Fibroblast of lung (primary cell): ENCODE data around the gene ZNF124. TPM values are rescaled to one million over a fixed set of nuclear protein-coding genes. Genes with fewer than 3 reads are reported as not detected.

ENCODE experiments used
- DNase-seq, 2 donors: peaks; one replicate each; pipeline versions ENCODE4 v3.0.0 to v3.0.0-alpha.2; 2010; ENCODE audit warnings: low read depth in 2 of 2
- H2AFZ ChIP-seq: 2 replicates; pipeline ENCODE4 v1.5.1; 2012; ENCODE audit warnings: low read length, control low read depth, inconsistent platforms
- H3K27ac ChIP-seq: 2 replicates; pipeline ENCODE4 v1.5.1; 2011; ENCODE audit warnings: low read length, control low read depth; ENCODE audit not compliant: insufficient read depth
- H3K27me3 ChIP-seq: 2 replicates; pipeline ENCODE4 v1.5.1; 2011; ENCODE audit warnings: mild to moderate bottlenecking, low read length; ENCODE audit not compliant: control insufficient read depth, insufficient read depth
- H3K36me3 ChIP-seq: 2 replicates; pipeline ENCODE4 v1.5.1; 2011; ENCODE audit warnings: low read length; ENCODE audit not compliant: control insufficient read depth, insufficient read depth
- H3K4me1 ChIP-seq: 2 replicates; pipeline ENCODE4 v1.5.1; 2011; ENCODE audit warnings: low read length; ENCODE audit not compliant: control insufficient read depth, insufficient read depth; ENCODE audit errors: extremely low read depth
- H3K4me2 ChIP-seq: 2 replicates; pipeline ENCODE4 v1.5.1; 2011; ENCODE audit warnings: low read length, control low read depth; ENCODE audit not compliant: insufficient read depth; ENCODE audit errors: extremely low read depth
- H3K4me3 ChIP-seq, 4 experiments: fragments of 200-600 bp in 1 of 4; sonication (generic) in 1 of 4; replicated peaks in 1 of 4; 2 replicates each; pipeline ENCODE4 v1.5.1; 2011 to 2016; ENCODE audit warnings: low read length in 4 of 4, low read depth in 3 of 4, mild to moderate bottlenecking in 3 of 4, control low read depth in 2 of 4, inconsistent platforms in 1 of 4, mixed read lengths in 1 of 4; ENCODE audit not compliant: insufficient read depth in 1 of 4; ENCODE audit errors: control extremely low read depth in 1 of 4
- H3K79me2 ChIP-seq: 2 replicates; pipeline ENCODE4 v1.5.1; 2012; ENCODE audit warnings: mild to moderate bottlenecking, low read length, inconsistent platforms; ENCODE audit not compliant: control insufficient read depth, insufficient read depth
- H3K9ac ChIP-seq: 2 replicates; pipeline ENCODE4 v1.5.1; 2011; ENCODE audit warnings: mild to moderate bottlenecking, low read length, control low read depth; ENCODE audit not compliant: insufficient read depth
- H3K9me3 ChIP-seq: 2 replicates; pipeline ENCODE4 v1.5.1; 2012; ENCODE audit warnings: low read depth, low read length; ENCODE audit not compliant: control insufficient read depth, insufficient read depth
- H4K20me1 ChIP-seq: 2 replicates; pipeline ENCODE4 v1.5.1; 2011; ENCODE audit warnings: low read length; ENCODE audit not compliant: control insufficient read depth, insufficient read depth; ENCODE audit errors: extremely low read depth
- EZH2 ChIP-seq: IDR thresholded peaks from 2 replicates; pipeline ENCODE4 v1.5.1; 2012; ENCODE audit warnings: low read length, control low read depth, mild to moderate bottlenecking; ENCODE audit errors: missing control alignments
- polyA plus RNA-seq, 2 donors: library from polyadenylated mRNA; depleted of rRNA in 1 of 2; stranded (reverse) in 1 of 2; unstranded in 1 of 2; fragments of >200 nt; gene quantifications; 2 replicates each; pipeline ENCODE4 v1.2.1, GENCODE V29; 2011 to 2012; ENCODE audit warnings: missing spikeins in 1 of 2
- total RNA-seq: library from RNA; depleted of rRNA; stranded (reverse); fragments of >200 nt; gene quantifications from 2 replicates; pipeline ENCODE4 v1.2.1, GENCODE V29; 2014
- TF ChIP-seq, protein P1 (sequence below), 2 donors: IDR thresholded peaks in 1 of 2; conservative IDR thresholded peaks in 1 of 2; 1 replicate in 1 of 2; 2 replicates in 1 of 2; pipeline ENCODE4 v1.5.1; 2011 to 2012; ENCODE audit warnings: low read length in 2 of 2, control low read depth in 1 of 2, inconsistent platforms in 1 of 2, low read depth in 1 of 2, mild to moderate bottlenecking in 1 of 2

Gene ZNF124
- total and polyA plus RNA-seq, 2 donors (not counting 1 experiment from before 2014, with no cell fraction given): 2.9 to 25.6 TPM

DNA sequence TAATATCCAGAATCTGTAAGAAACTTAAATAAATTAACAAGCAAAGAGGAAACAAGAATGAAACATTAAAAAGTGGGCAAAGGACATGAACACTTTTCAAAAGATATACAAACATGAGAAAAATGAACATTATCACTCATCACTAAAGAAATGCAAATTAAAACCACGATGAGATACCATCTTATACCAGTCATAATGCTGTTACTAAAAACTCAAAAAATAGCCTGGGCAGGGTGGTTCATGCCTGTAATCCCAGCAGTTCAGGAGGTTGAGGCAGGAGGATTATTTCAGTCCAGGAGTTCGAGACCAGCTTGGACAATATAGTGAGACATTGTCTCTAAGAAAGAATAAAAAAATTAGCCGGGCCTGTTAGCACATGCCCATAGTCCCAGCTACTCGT is 6.1 kb downstream of the ZNF124 start:
- Histone ChIP-seq H3K79me2 (peaks cover 39% of the 10 kb centered on the region), H3K9ac (no peak overlapping the region), H2AFZ (no peak overlapping the region), H3K9me3 (no peaks in the 10 kb centered on the region), H4K20me1 (no peaks in the 10 kb centered on the region), H3K27me3 (no peaks in the 10 kb centered on the region), H3K4me3 (no peak overlapping the region), H3K4me2 (no peak overlapping the region), H3K36me3 (no peaks in the 10 kb centered on the region), H3K4me1 (no peaks in the 10 kb centered on the region), H3K27ac (no peak overlapping the region)
- TF ChIP-seq, protein P1, sequence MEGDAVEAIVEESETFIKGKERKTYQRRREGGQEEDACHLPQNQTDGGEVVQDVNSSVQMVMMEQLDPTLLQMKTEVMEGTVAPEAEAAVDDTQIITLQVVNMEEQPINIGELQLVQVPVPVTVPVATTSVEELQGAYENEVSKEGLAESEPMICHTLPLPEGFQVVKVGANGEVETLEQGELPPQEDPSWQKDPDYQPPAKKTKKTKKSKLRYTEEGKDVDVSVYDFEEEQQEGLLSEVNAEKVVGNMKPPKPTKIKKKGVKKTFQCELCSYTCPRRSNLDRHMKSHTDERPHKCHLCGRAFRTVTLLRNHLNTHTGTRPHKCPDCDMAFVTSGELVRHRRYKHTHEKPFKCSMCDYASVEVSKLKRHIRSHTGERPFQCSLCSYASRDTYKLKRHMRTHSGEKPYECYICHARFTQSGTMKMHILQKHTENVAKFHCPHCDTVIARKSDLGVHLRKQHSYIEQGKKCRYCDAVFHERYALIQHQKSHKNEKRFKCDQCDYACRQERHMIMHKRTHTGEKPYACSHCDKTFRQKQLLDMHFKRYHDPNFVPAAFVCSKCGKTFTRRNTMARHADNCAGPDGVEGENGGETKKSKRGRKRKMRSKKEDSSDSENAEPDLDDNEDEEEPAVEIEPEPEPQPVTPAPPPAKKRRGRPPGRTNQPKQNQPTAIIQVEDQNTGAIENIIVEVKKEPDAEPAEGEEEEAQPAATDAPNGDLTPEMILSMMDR (conservative IDR thresholded peaks at IDR 0.05 in 1 of 2, IDR thresholded peaks at IDR 0.05 in 1 of 2; ENCODE audit: low read depth in 1 of 2, low read length in 2 of 2): no peak
- no peak for TF ChIP-seq EZH2
- no peak for DNase-seq

DNA sequence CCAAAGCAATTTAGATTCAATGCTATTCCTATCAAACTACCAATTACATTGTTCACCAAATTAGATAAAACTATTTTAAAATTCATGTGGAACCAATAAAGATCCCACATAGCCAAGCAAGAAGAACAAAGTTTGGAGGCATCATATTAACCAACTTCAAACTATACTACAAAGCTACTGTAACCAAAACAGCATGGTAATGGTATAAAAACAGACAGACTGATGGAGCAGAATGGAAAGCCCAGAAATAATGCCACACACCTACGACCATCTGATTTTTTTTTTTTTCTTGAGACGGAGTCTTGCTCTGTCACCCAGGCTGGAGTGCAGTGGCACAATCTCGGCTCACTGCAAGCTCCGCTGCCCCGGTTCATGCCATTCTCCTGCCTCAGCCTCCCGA is 7.1 kb downstream of the ZNF124 start:
- H3K4me3 ChIP-seq: no peak overlapping the region
- DNase-seq: no peak
- H3K79me2 ChIP-seq: peaks cover 39% of the 10 kb centered on the region
- H3K36me3 ChIP-seq: no peaks in the 10 kb centered on the region
- H3K9ac ChIP-seq: no peak overlapping the region
- H3K27ac ChIP-seq: no peak overlapping the region
- H4K20me1 ChIP-seq: no peaks in the 10 kb centered on the region
- no peaks in the 10 kb centered on the region for H3K27me3 ChIP-seq
- no peaks in the 10 kb centered on the region for H3K4me1 ChIP-seq
- TF ChIP-seq, protein P1 (conservative IDR thresholded peaks at IDR 0.05 in 1 of 2, IDR thresholded peaks at IDR 0.05 in 1 of 2; ENCODE audit: low read depth in 1 of 2, low read length in 2 of 2): no peak
- TF ChIP-seq EZH2: no peak
- no peak overlapping the region for H3K4me2 ChIP-seq
- H3K9me3 ChIP-seq: no peaks in the 10 kb centered on the region
- no peak overlapping the region for H2AFZ ChIP-seq

DNA sequence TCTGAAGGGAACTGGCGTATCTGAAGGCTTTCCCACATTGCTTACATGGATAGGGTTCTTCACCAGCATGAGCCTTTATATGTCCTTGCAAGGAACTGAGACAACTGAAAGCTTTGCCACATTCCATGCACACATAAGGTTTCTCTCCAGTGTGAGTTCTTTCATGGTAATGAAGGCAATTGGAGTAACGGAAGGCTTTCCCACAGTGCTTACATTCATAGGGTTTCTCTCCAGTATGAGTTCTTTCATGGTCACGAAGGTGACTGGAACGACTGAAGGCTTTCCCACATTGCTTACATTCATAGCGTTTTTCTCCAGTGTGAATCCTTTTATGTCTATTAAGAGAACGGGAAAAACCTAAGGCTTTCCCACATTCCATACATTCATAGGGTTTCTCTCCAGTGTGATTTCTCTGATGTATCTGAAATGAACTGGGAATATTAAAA is 15.0 kb downstream of the ZNF124 start:
- Histone ChIP-seq H3K36me3 (no peaks in the 10 kb centered on the region), H3K4me3 (no peak overlapping the region), H3K4me1 (no peaks in the 10 kb centered on the region), H2AFZ (no peak overlapping the region), H3K27me3 (no peaks in the 10 kb centered on the region), H3K4me2 (no peak overlapping the region), H3K27ac (no peak overlapping the region), H3K9me3 (peaks cover 4% of the 10 kb centered on the region), H3K9ac (no peak overlapping the region), H3K79me2 (peaks cover 5% of the 10 kb centered on the region), H4K20me1 (no peaks in the 10 kb centered on the region)
- no peak for TF ChIP-seq EZH2
- TF ChIP-seq, protein P1 (conservative IDR thresholded peaks at IDR 0.05 in 1 of 2, IDR thresholded peaks at IDR 0.05 in 1 of 2; ENCODE audit: low read depth in 1 of 2, low read length in 2 of 2): no peak
- DNase-seq: peak in 1 of 2 donors; percentile 10
